ENCODE data around the gene CELF4. TPM values are rescaled to one million over a fixed set of nuclear protein-coding genes. Genes with fewer than 3 reads are reported as not detected.
A peak's percentile ranks its signal among the peaks of the same experiment; 100 is the strongest.

CELF4 gene
- total and polyA plus RNA-seq, 2 of the 4 experiments (the other 2 are of a cell fraction): not detected

- H2AFZ ChIP-seq (replicated peaks; ENCODE audit: low read length, poor library complexity): no peak overlapping the region
- POLR2A ChIA-PET (ENCODE audit: unreplicated experiment): no interaction called here
- ATAC-seq (ENCODE audit: low read depth) (peak; percentile 68), DNase-seq (no peak)
- H4K5ac ChIP-seq (ENCODE audit: low read depth, low read length): no peak overlapping the region
- H2BK120ac ChIP-seq (ENCODE audit: low read depth, low read length): no peak overlapping the region
- no peak overlapping the region for H3K14ac ChIP-seq (replicated peaks; ENCODE audit: low read depth, low read length)
- no peaks in the 10 kb centered on the region for H3K79me1 ChIP-seq (ENCODE audit: low read depth in 1 of 2, low read length in 2 of 2)
- H3K9me3 ChIP-seq (ENCODE audit: control insufficient read depth, insufficient read depth, low read length): no peaks in the 10 kb centered on the region
- H2BK5ac ChIP-seq (ENCODE audit: low read depth, low read length, poor library complexity, severe bottlenecking): no peak overlapping the region
- H3K27ac ChIP-seq (ENCODE audit: insufficient read depth, low read length): no peak overlapping the region
- WGBS, 2 experiments (ENCODE audit: extremely low coverage in 2 of 2, insufficient read length in 1 of 2): 13% methylated on average over 14 of the region's 83 CpGs; no CpG with 5 or more reads in 1 of the 2 experiments
- no peak overlapping the region for H3K4ac ChIP-seq (ENCODE audit: low read depth, low read length)
- no peaks in the 10 kb centered on the region for H3K9me1 ChIP-seq (ENCODE audit: insufficient read depth, low read length)
- H2BK15ac ChIP-seq (ENCODE audit: low read depth, low read length): no peak overlapping the region
- intact Hi-C loops (cut with micrococcal nuclease) (no loop called here), in situ Hi-C loops (cut with MboI; ENCODE audit: low sequenced_read_pairs) (no loop called here), dilution Hi-C loops (cut with HindIII; ENCODE audit: low sequenced_read_pairs, unreplicated experiment) (no loop called here)
- no peaks in the 10 kb centered on the region for H3K36me3 ChIP-seq (ENCODE audit: control insufficient read depth, insufficient read depth, low read length)
- H4K91ac ChIP-seq (ENCODE audit: insufficient read depth, low read depth, low read length): no peak overlapping the region
- H2BK20ac ChIP-seq (ENCODE audit: low read depth, low read length): no peak overlapping the region
- no peak overlapping the region for H3K56ac ChIP-seq (ENCODE audit: extremely low read depth, insufficient read depth, low read length)
- H2AK5ac ChIP-seq (ENCODE audit: low read depth, low read length): no peak overlapping the region
- peaks cover 53% of the 10 kb centered on the region for H3K27me3 ChIP-seq (ENCODE audit: control insufficient read depth, insufficient read depth, low read length)
- no peak overlapping the region for H2AK9ac ChIP-seq (replicated peaks; ENCODE audit: low read depth, low read length, poor library complexity)
- H3K4me1 ChIP-seq (ENCODE audit: control insufficient read depth, insufficient read depth, low read length): no peaks in the 10 kb centered on the region
- H4K20me1 ChIP-seq (ENCODE audit: insufficient read depth, low read length): no peaks in the 10 kb centered on the region
- H3K23ac ChIP-seq (ENCODE audit: low read depth, low read length): no peak overlapping the region
- no TSS peak for BruUV-seq (replicated peaks)
- no peak overlapping the region; the same call in 1 of the 2 replicates for H3K4me3 ChIP-seq (ENCODE audit: insufficient read depth, low read depth, low read length)
- H3K18ac ChIP-seq (ENCODE audit: low read depth, low read length): no peak overlapping the region
- H3K4me2 ChIP-seq (ENCODE audit: low read depth, low read length): no peak overlapping the region; the same call in 1 of the 2 replicates
- H4K8ac ChIP-seq (ENCODE audit: low read depth in 2 of 2, low read length in 2 of 2): no peak overlapping the region
- CTCF ChIA-PET: no interaction called here
- H3K9ac ChIP-seq (ENCODE audit: low read depth, low read length): no peak overlapping the region
- TF ChIP-seq ELK1 (IDR thresholded peaks at IDR 0.05; ENCODE audit: borderline replicate concordance, low read depth, low read length) (no peak), MAZ (IDR thresholded peaks at IDR 0.05; ENCODE audit: borderline replicate concordance, low read depth, low read length) (no peak), MAFK (IDR thresholded peaks at IDR 0.05; ENCODE audit: low read depth, low read length) (no peak), CHD1 (IDR thresholded peaks at IDR 0.05; ENCODE audit: low read depth, low read length) (no peak), CEBPB (IDR thresholded peaks at IDR 0.05; ENCODE audit: low read depth, low read length) (no peak), RFX5 (IDR thresholded peaks at IDR 0.05; ENCODE audit: low read depth, low read length) (no peak), CTCF (conservative IDR thresholded peaks at IDR 0.05; ENCODE audit: low read depth, low read length) (no peak), MXI1 (IDR thresholded peaks at IDR 0.05; ENCODE audit: borderline replicate concordance, low read depth, low read length) (no peak), RAD21 (IDR thresholded peaks at IDR 0.05; ENCODE audit: low read length) (no peak), NFE2L2 (IDR thresholded peaks at IDR 0.05; ENCODE audit: low read depth, low read length) (no peak), RCOR1 (IDR thresholded peaks at IDR 0.05; ENCODE audit: insufficient replicate concordance, low read length) (no peak), USF2 (IDR thresholded peaks at IDR 0.05; ENCODE audit: low read depth, low read length) (no peak), BHLHE40 (IDR thresholded peaks at IDR 0.05; ENCODE audit: low read depth, low read length) (no peak), SMC3 (IDR thresholded peaks at IDR 0.05; ENCODE audit: low read depth, low read length) (no peak), FOS (IDR thresholded peaks at IDR 0.05; ENCODE audit: low read depth, low read length) (no peak)
Observed at GRCh38 chr18:37253394-37254235, 312.0 kb downstream of the CELF4 start.
